Loucy (cell line): Measurements from ENCODE around the gene ASTN2.

ENCODE experiments used
- H2AFZ ChIP-seq: fragments of 200-600 bp; sonication (generic); 2 replicates; pipeline ENCODE4 v1.6.0; 2016; ENCODE audit warnings: antibody characterized with exemption, mild to moderate bottlenecking, low read length, moderate library complexity
- H3F3A ChIP-seq: fragments of 200-600 bp; 2 replicates; pipeline ENCODE4 v1.6.0; 2016; ENCODE audit warnings: antibody characterized with exemption, low read depth, mild to moderate bottlenecking
- H3K27me3 ChIP-seq: fragments of 200-600 bp; sonication (generic); 2 replicates; pipeline ENCODE4 v1.6.1; 2014; ENCODE audit warnings: low read length, mild to moderate bottlenecking; ENCODE audit not compliant: insufficient read depth, poor library complexity, severe bottlenecking
- H3K36me3 ChIP-seq: fragments of 200-600 bp; sonication (generic); 2 replicates; pipeline ENCODE4 v1.6.1; 2016; ENCODE audit warnings: low read length; ENCODE audit not compliant: insufficient read depth
- H3K4me1 ChIP-seq: fragments of 200-600 bp; sonication (generic); 2 replicates; pipeline ENCODE4 v1.5.1; 2014; ENCODE audit warnings: low read length, mild to moderate bottlenecking; ENCODE audit not compliant: insufficient read depth, poor library complexity, severe bottlenecking
- H3K4me2 ChIP-seq: fragments of 200-600 bp; sonication (generic); 2 replicates; pipeline ENCODE4 v1.6.0; 2014; ENCODE audit warnings: antibody characterized with exemption, low read length, low read depth, mild to moderate bottlenecking; ENCODE audit not compliant: poor library complexity, severe bottlenecking
- H3K4me3 ChIP-seq: fragments of 200-600 bp; sonication (generic); 2 replicates; pipeline ENCODE4 v1.5.1; 2014; ENCODE audit warnings: low read length, mild to moderate bottlenecking, mixed read lengths; ENCODE audit not compliant: poor library complexity, severe bottlenecking
- H3K79me2 ChIP-seq: fragments of 200-600 bp; sonication (generic); 2 replicates; pipeline ENCODE4 v1.6.1; 2014; ENCODE audit warnings: low read length; ENCODE audit not compliant: insufficient read depth
- H3K9ac ChIP-seq: fragments of 200-600 bp; sonication (generic); 2 replicates; pipeline ENCODE4 v1.6.0; 2014; ENCODE audit warnings: mild to moderate bottlenecking, low read depth, low read length, moderate library complexity; ENCODE audit not compliant: poor library complexity, severe bottlenecking
- H3K9me2 ChIP-seq: fragments of 200-600 bp; sonication (generic); replicated peaks from 2 replicates; pipeline ENCODE4 v1.6.1; 2016; ENCODE audit warnings: low read depth, low read length, mixed read lengths
- H3K9me3 ChIP-seq: fragments of 200-600 bp; sonication (generic); 2 replicates; pipeline ENCODE4 v1.6.1; 2014; ENCODE audit warnings: mild to moderate bottlenecking, antibody characterized with exemption, low read length, low read depth; ENCODE audit not compliant: insufficient read depth
- H4K20me1 ChIP-seq: fragments of 200-600 bp; sonication (generic); 2 replicates; pipeline ENCODE4 v1.6.0; 2014; ENCODE audit warnings: antibody characterized with exemption, low read length, mild to moderate bottlenecking; ENCODE audit not compliant: insufficient read depth, poor library complexity, severe bottlenecking
- EZH2phosphoT487 ChIP-seq: fragments of 200-600 bp; IDR thresholded peaks from 2 replicates; pipeline ENCODE4 v1.6.1; 2018; ENCODE audit warnings: antibody characterized with exemption, mild to moderate bottlenecking, moderate library complexity, borderline replicate concordance
- TF ChIP-seq, protein P1 (sequence below): fragments of 200-600 bp; sonication (generic); conservative IDR thresholded peaks from 2 replicates; pipeline ENCODE4 v1.5.1; 2014; ENCODE audit warnings: mild to moderate bottlenecking, antibody characterized with exemption, low read length

ASTN2 gene

DNA sequence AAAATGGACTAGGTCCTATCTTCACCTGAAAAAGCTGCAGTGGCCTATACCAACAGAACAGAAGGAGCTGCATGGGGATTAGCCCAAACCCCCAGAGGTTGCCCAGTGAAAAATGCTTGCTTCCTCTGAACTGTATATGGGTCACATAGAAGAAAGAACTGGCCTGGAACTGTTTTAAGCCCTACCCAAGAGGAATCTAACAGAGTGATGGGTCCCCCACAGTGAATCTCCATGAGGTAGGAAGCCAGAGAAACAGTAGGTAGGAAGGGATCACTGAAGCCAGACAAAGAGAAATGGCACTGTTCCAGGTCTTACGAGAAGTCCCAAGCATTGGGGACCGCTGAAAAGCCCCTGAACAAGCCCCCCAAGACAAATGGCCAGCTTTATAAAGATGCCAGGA, 756.6 kb downstream of the ASTN2 start:
- Histone ChIP-seq H3K36me3 (no peaks in the 10 kb centered on the region), H3F3A (no peaks in the 10 kb centered on the region), H3K4me1 (no peaks in the 10 kb centered on the region), H2AFZ (no peak overlapping the region), H3K9me2 (no peaks in the 10 kb centered on the region), H3K9ac (no peak overlapping the region), H3K9me3 (no peaks in the 10 kb centered on the region), H4K20me1 (no peaks in the 10 kb centered on the region), H3K4me2 (no peak overlapping the region), H3K79me2 (no peaks in the 10 kb centered on the region), H3K4me3 (no peak overlapping the region), H3K27me3 (no peaks in the 10 kb centered on the region)
- TF ChIP-seq, protein P1, sequence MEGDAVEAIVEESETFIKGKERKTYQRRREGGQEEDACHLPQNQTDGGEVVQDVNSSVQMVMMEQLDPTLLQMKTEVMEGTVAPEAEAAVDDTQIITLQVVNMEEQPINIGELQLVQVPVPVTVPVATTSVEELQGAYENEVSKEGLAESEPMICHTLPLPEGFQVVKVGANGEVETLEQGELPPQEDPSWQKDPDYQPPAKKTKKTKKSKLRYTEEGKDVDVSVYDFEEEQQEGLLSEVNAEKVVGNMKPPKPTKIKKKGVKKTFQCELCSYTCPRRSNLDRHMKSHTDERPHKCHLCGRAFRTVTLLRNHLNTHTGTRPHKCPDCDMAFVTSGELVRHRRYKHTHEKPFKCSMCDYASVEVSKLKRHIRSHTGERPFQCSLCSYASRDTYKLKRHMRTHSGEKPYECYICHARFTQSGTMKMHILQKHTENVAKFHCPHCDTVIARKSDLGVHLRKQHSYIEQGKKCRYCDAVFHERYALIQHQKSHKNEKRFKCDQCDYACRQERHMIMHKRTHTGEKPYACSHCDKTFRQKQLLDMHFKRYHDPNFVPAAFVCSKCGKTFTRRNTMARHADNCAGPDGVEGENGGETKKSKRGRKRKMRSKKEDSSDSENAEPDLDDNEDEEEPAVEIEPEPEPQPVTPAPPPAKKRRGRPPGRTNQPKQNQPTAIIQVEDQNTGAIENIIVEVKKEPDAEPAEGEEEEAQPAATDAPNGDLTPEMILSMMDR, result no peak
- TF ChIP-seq EZH2phosphoT487, result no peak

DNA sequence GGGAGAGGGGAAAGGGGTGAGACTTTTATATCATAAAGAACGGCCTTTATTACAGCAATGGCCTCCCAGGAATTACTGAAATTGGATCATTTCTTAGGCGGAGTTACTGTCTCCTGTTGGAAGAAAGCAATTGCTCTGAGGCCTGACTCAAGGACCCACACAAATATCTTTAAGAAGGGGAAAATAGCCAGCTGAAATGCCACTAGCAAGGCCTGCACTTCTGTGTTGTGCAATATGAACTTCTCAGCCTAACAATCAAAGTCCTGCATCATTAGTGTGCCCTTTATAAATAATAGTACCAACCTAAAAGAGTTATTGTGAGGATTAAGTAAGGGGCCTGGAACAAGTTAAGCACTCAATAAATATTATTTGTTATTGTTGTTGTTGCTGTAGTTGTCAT, 757.9 kb downstream of the ASTN2 start:
- no peak overlapping the region for H3K4me2 ChIP-seq
- no peaks in the 10 kb centered on the region for H4K20me1 ChIP-seq
- H3K9ac ChIP-seq, result no peak overlapping the region
- no peaks in the 10 kb centered on the region for H3K36me3 ChIP-seq
- no peaks in the 10 kb centered on the region for H3F3A ChIP-seq
- H3K9me3 ChIP-seq, result no peaks in the 10 kb centered on the region
- H3K27me3 ChIP-seq, result no peaks in the 10 kb centered on the region
- H3K4me1 ChIP-seq, result no peaks in the 10 kb centered on the region
- H3K9me2 ChIP-seq, result no peaks in the 10 kb centered on the region
- no peak overlapping the region for H3K4me3 ChIP-seq
- TF ChIP-seq, protein P1, result no peak
- no peak for TF ChIP-seq EZH2phosphoT487
- no peaks in the 10 kb centered on the region for H3K79me2 ChIP-seq
- no peak overlapping the region for H2AFZ ChIP-seq

- TF ChIP-seq, protein P1, result no peak
- Histone ChIP-seq H2AFZ (no peak overlapping the region), H3K4me3 (no peak overlapping the region), H3K79me2 (no peaks in the 10 kb centered on the region), H3K9me3 (no peaks in the 10 kb centered on the region), H3F3A (no peaks in the 10 kb centered on the region), H4K20me1 (no peaks in the 10 kb centered on the region), H3K4me2 (no peak overlapping the region), H3K4me1 (no peaks in the 10 kb centered on the region), H3K9me2 (no peaks in the 10 kb centered on the region), H3K36me3 (no peaks in the 10 kb centered on the region), H3K9ac (no peak overlapping the region), H3K27me3 (no peaks in the 10 kb centered on the region)
These were observed 758.3 kb downstream of the ASTN2 start for GRCh38 chr9:116656501-116656971.
